GM18951 (cell line): ENCODE data around the gene C15orf39.

ENCODE experiments used
- POLR2A ChIP-seq: IDR thresholded peaks from 4 replicates; pipeline ENCODE4 v1.6.1; 2011; ENCODE audit warnings: mild to moderate bottlenecking; ENCODE audit not compliant: insufficient read length, insufficient read depth; ENCODE audit errors: extremely low read depth
- in situ Hi-C: fragments of 300-500 bp; cut with MboI; formaldehyde crosslinking; loops from one replicate; pipeline ENCODE4 v1.12.0; 2022; ENCODE audit warnings: low sequenced_read_pairs, mixed read lengths, inconsistent platforms; ENCODE audit not compliant: unreplicated experiment

C15orf39 gene

GRCh38 chr15:75204340-75205063 lies 2.8 kb downstream of the C15orf39 start:
- in situ Hi-C loops = loop anchor here (5.0 kb wide), 1 partner anchor 177 kb away; no protein-coding TSS in a partner anchor
- peak; percentile 8 for TF ChIP-seq POLR2A

GRCh38 chr15:75205064-75205395 lies 3.3 kb downstream of the C15orf39 start:
- TF ChIP-seq POLR2A = no peak
- in situ Hi-C loops = no loop called here

- TF ChIP-seq POLR2A = no peak
- in situ Hi-C loops = no loop called here
These were observed 4.3 kb downstream of the C15orf39 start for GRCh38 chr15:75206006-75206405.

GRCh38 chr15:75206803-75207617 lies 5.3 kb downstream of the C15orf39 start:
- in situ Hi-C loops = no loop called here
- no peak for TF ChIP-seq POLR2A

- TF ChIP-seq POLR2A = no peak
- in situ Hi-C loops = no loop called here
These were observed 6.2 kb downstream of the C15orf39 start for GRCh38 chr15:75207618-75208500.

- in situ Hi-C loops = no loop called here
- TF ChIP-seq POLR2A = no peak
These were observed 7.0 kb downstream of the C15orf39 start for GRCh38 chr15:75208501-75209288.

GRCh38 chr15:75209289-75209676 lies 7.6 kb downstream of the C15orf39 start:
- no peak for TF ChIP-seq POLR2A
- in situ Hi-C loops = no loop called here

- in situ Hi-C loops = no loop called here
- TF ChIP-seq POLR2A = peak; percentile 25
These were observed 9.1 kb downstream of the C15orf39 start for GRCh38 chr15:75210811-75211230.

GRCh38 chr15:75211436-75212199 lies 9.9 kb downstream of the C15orf39 start:
- in situ Hi-C loops = no loop called here
- peak; percentile 32 for TF ChIP-seq POLR2A

- in situ Hi-C loops = no loop called here
- no peak for TF ChIP-seq POLR2A
These were observed 10.6 kb downstream of the C15orf39 start for GRCh38 chr15:75212200-75212858.

- peak; percentile 1 for TF ChIP-seq POLR2A
- in situ Hi-C loops = no loop called here
These were observed 11.6 kb downstream of the C15orf39 start for GRCh38 chr15:75213212-75213767.

- TF ChIP-seq POLR2A = peak; percentile 27
- in situ Hi-C loops = no loop called here
These were observed 12.1 kb downstream of the C15orf39 start for GRCh38 chr15:75213768-75214221.
